ENCODE measurements around the gene NUP153. TPM values are rescaled to one million over a fixed set of nuclear protein-coding genes. Genes with fewer than 3 reads are reported as not detected.
"Not testable (repeated sequence)": the region's sequence is repeated elsewhere in the genome, so short reads cannot be mapped to it uniquely, and the experiment has no call there.

The NUP153 gene
- total RNA-seq, 2 experiments from 2014 or later, result 72.5 to 88.0 TPM

GRCh38 chr6:17581282-17581681 is 125.4 kb downstream of the NUP153 start:
- BruUV-seq (replicated peaks); H2AFZ ChIP-seq (ENCODE audit: low read length); H3K4me2 ChIP-seq (ENCODE audit: low read length); H3K79me2 ChIP-seq (ENCODE audit: insufficient read depth, low read depth, low read length); H3K4me1 ChIP-seq (ENCODE audit: insufficient read depth, low read length, poor library complexity, severe bottlenecking); H3K27ac ChIP-seq (ENCODE audit: low read depth, low read length, poor library complexity, severe bottlenecking); CTCF ChIA-PET (ENCODE audit: unreplicated experiment); H3K9me3 ChIP-seq (ENCODE audit: low read length); H3K36me3 ChIP-seq (ENCODE audit: insufficient read depth, low read length); DNase-seq (ENCODE audit: low spot score); H3K9me2 ChIP-seq (ENCODE audit: insufficient read depth, low read length); H3K4me3 ChIP-seq (ENCODE audit: low read depth, low read length, poor library complexity, severe bottlenecking); H4K20me1 ChIP-seq (ENCODE audit: insufficient read depth, low read length): not testable (repeated sequence)
- intact Hi-C loops (cut with micrococcal nuclease; ENCODE audit: unreplicated experiment), result loop anchor here (10.0 kb wide), 1 partner anchor 924 kb away; no protein-coding TSS in a partner anchor
- POLR2A ChIA-PET, result interaction anchor here (0.7 to 1.0 kb wide), 3 partner anchors 11 to 260 kb away, joined by 3 to 5 read pairs (median 4); partner anchors contain the start of gene FAM8A1

- Histone ChIP-seq H3K9me3 (ENCODE audit: low read length) (no peaks in the 10 kb centered on the region), H3K9me2 (ENCODE audit: insufficient read depth, low read length) (no peaks in the 10 kb centered on the region), H3K4me2 (ENCODE audit: low read length) (no peak overlapping the region), H3K27ac (ENCODE audit: low read depth, low read length, poor library complexity, severe bottlenecking) (no peak overlapping the region), H4K20me1 (ENCODE audit: insufficient read depth, low read length) (no peaks in the 10 kb centered on the region), H3K4me1 (ENCODE audit: insufficient read depth, low read length, poor library complexity, severe bottlenecking) (peaks cover 3% of the 10 kb centered on the region), H3K4me3 (ENCODE audit: low read depth, low read length, poor library complexity, severe bottlenecking) (no peak overlapping the region), H2AFZ (ENCODE audit: low read length) (no peak overlapping the region), H3K79me2 (ENCODE audit: insufficient read depth, low read depth, low read length) (no peaks in the 10 kb centered on the region), H3K36me3 (ENCODE audit: insufficient read depth, low read length) (no peaks in the 10 kb centered on the region)
- POLR2A ChIA-PET, result interaction anchor here (0.7 kb wide), 1 partner anchor 261 kb away, joined by 5 read pairs; no protein-coding TSS in a partner anchor
- TF ChIP-seq EZH2phosphoT487 (IDR thresholded peaks at IDR 0.05; ENCODE audit: borderline replicate concordance, low read depth, low read length) (no peak), CTCF (conservative IDR thresholded peaks at IDR 0.05; ENCODE audit: low read length) (no peak)
- intact Hi-C loops (cut with micrococcal nuclease; ENCODE audit: unreplicated experiment), result loop anchor here (10.0 kb wide), 1 partner anchor 924 kb away; no protein-coding TSS in a partner anchor
- CTCF ChIA-PET (ENCODE audit: unreplicated experiment), result no interaction called here
- DNase-seq (ENCODE audit: low spot score), result no peak
- no TSS peak for BruUV-seq (replicated peaks)
Measured at GRCh38 chr6:17580518-17581048, 126.1 kb downstream of the NUP153 start.

GRCh38 chr6:17577059-17577458 is 129.7 kb downstream of the NUP153 start:
- Histone ChIP-seq H3K36me3 (ENCODE audit: insufficient read depth, low read length) (no peaks in the 10 kb centered on the region), H4K20me1 (ENCODE audit: insufficient read depth, low read length) (no peaks in the 10 kb centered on the region), H3K4me3 (ENCODE audit: low read depth, low read length, poor library complexity, severe bottlenecking) (no peak overlapping the region), H3K27ac (ENCODE audit: low read depth, low read length, poor library complexity, severe bottlenecking) (no peak overlapping the region), H3K4me1 (ENCODE audit: insufficient read depth, low read length, poor library complexity, severe bottlenecking) (no peaks in the 10 kb centered on the region), H3K4me2 (ENCODE audit: low read length) (no peak overlapping the region), H3K9me3 (ENCODE audit: low read length) (no peaks in the 10 kb centered on the region), H3K9me2 (ENCODE audit: insufficient read depth, low read length) (no peaks in the 10 kb centered on the region), H3K79me2 (ENCODE audit: insufficient read depth, low read depth, low read length) (no peaks in the 10 kb centered on the region), H2AFZ (ENCODE audit: low read length) (no peak overlapping the region)
- intact Hi-C loops (cut with micrococcal nuclease; ENCODE audit: unreplicated experiment), result no loop called here
- POLR2A ChIA-PET, result no interaction called here
- CTCF ChIA-PET (ENCODE audit: unreplicated experiment), result no interaction called here
- DNase-seq (ENCODE audit: low spot score), result no peak
- TF ChIP-seq EZH2phosphoT487 (IDR thresholded peaks at IDR 0.05; ENCODE audit: borderline replicate concordance, low read depth, low read length) (no peak), CTCF (conservative IDR thresholded peaks at IDR 0.05; ENCODE audit: low read length) (no peak)
- no TSS peak for BruUV-seq (replicated peaks)

Measured in OCI-LY7 (cell line).